NCI-H446 treated with DMSO at 0.1 percent for 48 hours (cell line): ENCODE measurements around the gene HTRA1.

Experiments used
- DNase-seq: peaks from one replicate; lab custom pipeline; 2025; lab: John Stamatoyannopoulos, UW

Gene HTRA1

DNA sequence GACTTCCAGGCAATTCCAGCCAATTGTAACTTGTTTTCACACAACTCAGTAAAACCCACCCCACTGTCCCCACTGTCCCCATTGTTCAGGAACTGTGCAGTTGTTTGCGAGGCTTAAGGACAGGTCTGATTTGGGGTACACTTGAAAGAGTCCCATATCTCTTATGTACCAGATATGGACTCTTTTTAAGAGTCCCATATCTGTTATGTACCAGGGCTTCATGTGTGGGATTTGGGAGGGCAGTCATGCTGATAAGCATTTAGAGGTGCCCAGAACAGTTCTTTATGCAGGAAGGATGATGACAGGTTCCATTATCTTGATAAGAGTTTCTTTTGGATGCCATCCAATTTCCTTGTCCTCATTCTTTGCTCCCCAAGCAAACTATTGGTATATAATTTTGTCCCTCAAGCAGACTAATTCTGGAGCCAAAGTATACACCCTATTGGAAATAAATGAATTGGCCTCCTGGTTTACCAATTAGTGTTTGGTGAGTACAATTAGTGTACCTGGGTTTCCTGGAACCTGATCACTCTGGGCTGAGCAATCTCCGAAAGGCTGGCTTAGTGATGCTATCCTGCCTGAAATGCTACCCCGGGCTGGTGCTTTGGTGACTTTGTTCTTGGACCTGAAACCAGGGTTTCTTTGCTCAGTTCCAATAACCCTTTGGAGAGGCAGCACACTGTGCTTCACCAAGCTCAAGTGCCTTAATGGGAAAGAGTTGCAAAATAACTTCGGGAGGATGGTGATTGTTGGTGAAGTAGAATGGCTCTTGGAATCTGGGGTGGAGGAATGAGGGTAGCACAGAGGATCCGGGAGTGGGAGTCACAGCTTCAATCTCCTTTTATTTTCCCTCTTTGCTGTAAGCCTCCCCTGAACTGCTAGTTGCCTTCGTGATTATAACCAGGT, 93.0 kb downstream of the HTRA1 start:
- no peak for DNase-seq

GRCh38 chr10:122555442-122555841, 94.1 kb downstream of the HTRA1 start:
- DNase-seq: peak; percentile 85

GRCh38 chr10:122557516-122557915, 96.2 kb downstream of the HTRA1 start:
- no peak for DNase-seq

DNA sequence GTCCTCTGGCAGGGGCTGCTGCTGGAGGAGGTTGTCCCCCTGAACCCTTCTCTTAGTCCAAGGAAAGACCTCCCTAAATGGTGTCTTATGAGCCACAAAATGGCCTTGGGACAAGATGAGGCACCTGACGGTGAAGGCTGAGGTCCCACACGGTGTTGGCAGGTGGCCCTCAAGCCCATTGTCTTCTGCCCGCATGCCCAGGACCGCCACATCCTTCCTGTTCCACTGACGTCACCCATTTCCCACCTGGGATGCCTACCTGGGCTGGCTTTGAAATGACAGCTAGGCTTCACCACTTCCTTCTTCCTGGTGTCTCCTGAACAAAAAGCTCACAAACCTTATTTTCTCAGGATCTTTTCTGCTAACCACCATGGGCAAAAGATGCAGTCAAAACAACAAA, 97.1 kb downstream of the HTRA1 start:
- no peak for DNase-seq

DNA sequence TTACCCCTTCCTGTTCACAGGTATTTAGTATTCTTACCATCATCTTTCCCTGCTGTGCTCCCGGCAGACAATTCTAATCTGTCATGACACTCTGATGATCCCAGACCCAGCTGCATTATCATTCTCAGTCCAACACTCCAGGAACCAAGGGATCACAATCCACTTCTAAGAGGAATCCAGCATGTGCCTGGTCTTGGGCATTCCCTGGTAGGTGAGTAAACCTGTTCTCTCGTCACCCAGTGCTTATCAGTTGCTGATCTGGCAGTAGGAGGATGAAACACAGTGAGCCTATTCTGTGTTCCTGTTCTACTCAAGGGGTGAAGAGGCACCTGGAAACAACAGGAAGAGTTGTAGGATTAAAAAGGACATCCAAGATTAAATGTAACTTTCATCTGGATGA, 97.9 kb downstream of the HTRA1 start:
- no peak for DNase-seq

- no peak for DNase-seq
These were observed 99.0 kb downstream of the HTRA1 start, which contains the start of gene DMBT1 for GRCh38 chr10:122560279-122560804. DMBT1 (plus strand) TSS chr10:122560754; CDS start chr10:122560771, 17 bp downstream.

- no peak for DNase-seq
These were observed 99.9 kb downstream of the HTRA1 start for GRCh38 chr10:122561212-122561611.

- no peak for DNase-seq
These were observed 100.4 kb downstream of the HTRA1 start for GRCh38 chr10:122561792-122562191.
